ENCODE measurements around the gene CFDP1.
"Not testable (repeated sequence)": the region's sequence is repeated elsewhere in the genome, so short reads cannot be mapped to it uniquely, and the experiment has no call there.

Gene CFDP1

DNA sequence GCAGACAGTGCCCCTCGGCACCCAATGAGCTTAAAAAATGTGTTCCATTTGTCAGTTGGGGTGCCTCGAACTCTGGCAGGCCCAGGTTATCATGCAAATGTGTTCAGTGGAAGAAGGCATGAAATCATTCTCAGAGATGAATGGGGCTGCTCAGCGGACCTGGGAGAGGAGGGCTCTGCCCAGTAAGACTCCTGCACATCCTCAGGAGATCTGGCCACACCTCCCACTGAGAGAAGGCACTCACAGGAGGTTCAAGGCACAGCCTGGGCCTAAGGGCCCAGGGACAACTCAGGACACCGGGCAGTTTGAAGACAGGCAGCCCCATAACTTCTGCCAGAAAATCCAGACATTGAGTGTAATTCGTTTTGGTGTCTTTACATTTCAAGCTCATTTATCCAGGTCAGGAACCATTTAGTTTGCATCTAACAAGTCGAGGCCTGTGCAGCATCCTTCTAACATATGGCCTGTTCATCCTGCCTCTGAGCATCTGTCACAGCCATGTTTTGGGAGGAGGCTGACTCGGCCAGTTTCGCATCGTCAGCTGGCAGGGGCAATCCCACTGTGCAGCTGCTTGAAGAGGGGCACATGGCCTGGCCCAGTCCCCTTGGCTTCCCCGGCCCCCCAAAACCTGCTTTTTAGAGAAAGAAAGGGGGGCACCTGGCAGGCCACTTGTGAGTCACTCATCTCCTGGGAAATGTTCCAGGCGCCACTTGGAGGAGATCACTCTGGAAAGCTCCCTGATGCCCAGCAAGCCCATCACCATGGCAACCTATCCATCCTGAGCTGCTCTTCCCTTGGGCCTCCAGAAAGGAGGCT is 150.6 kb downstream of the CFDP1 start:
- H4K20me1 ChIP-seq (ENCODE audit: insufficient read depth, low read length, poor library complexity, severe bottlenecking): no peaks in the 10 kb centered on the region
- no peak overlapping the region for H3K4me2 ChIP-seq (ENCODE audit: low read depth, low read length, poor library complexity, severe bottlenecking)
- TF ChIP-seq EZH2phosphoT487 (IDR thresholded peaks at IDR 0.05; ENCODE audit: borderline replicate concordance): no peak
- TF ChIP-seq CTCF (conservative IDR thresholded peaks at IDR 0.05; ENCODE audit: low read length): no peak
- peaks cover 13% of the 10 kb centered on the region for H3K4me1 ChIP-seq (ENCODE audit: insufficient read depth, low read length, poor library complexity, severe bottlenecking)
- no peaks in the 10 kb centered on the region for H3F3A ChIP-seq (ENCODE audit: low read depth)
- H2AFZ ChIP-seq (ENCODE audit: low read length): no peak overlapping the region
- peaks cover 46% of the 10 kb centered on the region for H3K27me3 ChIP-seq (ENCODE audit: insufficient read depth, low read length, poor library complexity, severe bottlenecking)
- no peaks in the 10 kb centered on the region for H3K9me2 ChIP-seq (replicated peaks; ENCODE audit: low read depth, low read length)
- no peak overlapping the region for H3K4me3 ChIP-seq (ENCODE audit: low read length, poor library complexity, severe bottlenecking)
- no peaks in the 10 kb centered on the region for H3K79me2 ChIP-seq (ENCODE audit: insufficient read depth, low read length)
- no peak overlapping the region for H3K9ac ChIP-seq (ENCODE audit: low read depth, low read length, poor library complexity, severe bottlenecking)
- H3K9me3 ChIP-seq (ENCODE audit: insufficient read depth, low read depth, low read length): no peaks in the 10 kb centered on the region
- H3K36me3 ChIP-seq (ENCODE audit: insufficient read depth, low read length): no peaks in the 10 kb centered on the region

DNA sequence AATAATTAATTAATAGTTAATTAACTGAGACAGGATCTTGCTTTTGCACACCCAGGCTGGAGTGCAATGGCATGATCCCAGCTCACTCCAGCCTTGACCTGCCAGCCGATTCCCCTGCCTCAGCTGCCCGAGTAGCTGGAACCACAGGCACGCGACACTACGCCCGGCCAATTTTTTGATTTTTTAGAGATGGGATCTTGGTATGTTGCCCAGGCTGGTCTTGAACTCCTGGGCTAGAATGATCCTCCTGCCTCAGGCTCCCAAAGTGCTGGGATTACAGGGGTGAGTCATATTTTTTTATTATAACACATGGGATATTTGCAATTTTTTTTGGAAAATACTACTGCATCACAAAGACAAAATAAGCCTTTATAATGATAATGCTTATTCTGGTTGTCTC is 151.5 kb downstream of the CFDP1 start:
- Histone ChIP-seq H2AFZ (ENCODE audit: low read length) (no peak overlapping the region), H3K4me3 (ENCODE audit: low read length, poor library complexity, severe bottlenecking) (no peak overlapping the region), H3K4me2 (ENCODE audit: low read depth, low read length, poor library complexity, severe bottlenecking) (no peak overlapping the region), H3K27me3 (ENCODE audit: insufficient read depth, low read length, poor library complexity, severe bottlenecking) (peaks cover 46% of the 10 kb centered on the region), H3F3A (ENCODE audit: low read depth) (no peaks in the 10 kb centered on the region), H3K9me2 (replicated peaks; ENCODE audit: low read depth, low read length) (no peaks in the 10 kb centered on the region), H4K20me1 (ENCODE audit: insufficient read depth, low read length, poor library complexity, severe bottlenecking) (no peaks in the 10 kb centered on the region), H3K9me3 (ENCODE audit: insufficient read depth, low read depth, low read length) (no peaks in the 10 kb centered on the region), H3K36me3 (ENCODE audit: insufficient read depth, low read length) (no peaks in the 10 kb centered on the region), H3K9ac (ENCODE audit: low read depth, low read length, poor library complexity, severe bottlenecking) (no peak overlapping the region), H3K4me1 (ENCODE audit: insufficient read depth, low read length, poor library complexity, severe bottlenecking) (peaks cover 4% of the 10 kb centered on the region), H3K79me2 (ENCODE audit: insufficient read depth, low read length) (no peaks in the 10 kb centered on the region)
- TF ChIP-seq CTCF (conservative IDR thresholded peaks at IDR 0.05; ENCODE audit: low read length) (no peak), EZH2phosphoT487 (IDR thresholded peaks at IDR 0.05; ENCODE audit: borderline replicate concordance) (no peak)

GRCh38 chr16:75281009-75281408 is 152.3 kb downstream of the CFDP1 start:
- not testable (repeated sequence) for H3K9ac ChIP-seq (ENCODE audit: low read depth, low read length, poor library complexity, severe bottlenecking); H3K79me2 ChIP-seq (ENCODE audit: insufficient read depth, low read length); H4K20me1 ChIP-seq (ENCODE audit: insufficient read depth, low read length, poor library complexity, severe bottlenecking); H2AFZ ChIP-seq (ENCODE audit: low read length); H3K4me2 ChIP-seq (ENCODE audit: low read depth, low read length, poor library complexity, severe bottlenecking); H3K4me3 ChIP-seq (ENCODE audit: low read length, poor library complexity, severe bottlenecking); H3K4me1 ChIP-seq (ENCODE audit: insufficient read depth, low read length, poor library complexity, severe bottlenecking); H3K9me2 ChIP-seq (replicated peaks; ENCODE audit: low read depth, low read length); H3K9me3 ChIP-seq (ENCODE audit: insufficient read depth, low read depth, low read length); H3F3A ChIP-seq (ENCODE audit: low read depth); H3K36me3 ChIP-seq (ENCODE audit: insufficient read depth, low read length)
- H3K27me3 ChIP-seq (ENCODE audit: insufficient read depth, low read length, poor library complexity, severe bottlenecking): peaks cover 39% of the 10 kb centered on the region

DNA sequence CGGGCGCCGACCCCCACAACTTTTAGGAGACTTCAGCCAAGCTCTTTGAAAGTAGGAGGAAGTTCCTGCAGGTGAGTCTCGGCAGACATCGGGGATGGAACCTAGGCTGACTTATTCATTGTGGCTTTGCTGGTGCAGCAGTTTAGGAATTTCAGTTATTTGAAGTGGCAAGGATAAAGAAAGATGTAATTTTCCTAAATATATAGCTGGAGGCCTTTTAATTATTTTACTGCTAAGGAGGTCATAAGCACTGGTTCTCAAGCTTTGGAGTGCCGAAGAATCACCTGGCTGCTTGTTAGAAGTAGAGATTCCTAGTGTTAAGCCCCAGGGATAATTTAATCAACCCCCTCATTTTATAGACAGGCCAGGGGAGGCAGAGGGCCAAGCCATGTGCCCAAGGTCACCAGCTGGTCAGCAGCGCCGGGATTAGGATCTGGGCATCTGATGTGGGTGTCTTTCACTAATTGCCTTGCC is 152.9 kb downstream of the CFDP1 start:
- peaks cover 35% of the 10 kb centered on the region for H3K27me3 ChIP-seq (ENCODE audit: insufficient read depth, low read length, poor library complexity, severe bottlenecking)
- H2AFZ ChIP-seq (ENCODE audit: low read length): no peak overlapping the region
- no peaks in the 10 kb centered on the region for H3K4me1 ChIP-seq (ENCODE audit: insufficient read depth, low read length, poor library complexity, severe bottlenecking)
- H3F3A ChIP-seq (ENCODE audit: low read depth): no peaks in the 10 kb centered on the region
- H4K20me1 ChIP-seq (ENCODE audit: insufficient read depth, low read length, poor library complexity, severe bottlenecking): no peaks in the 10 kb centered on the region
- no peak overlapping the region for H3K4me3 ChIP-seq (ENCODE audit: low read length, poor library complexity, severe bottlenecking)
- no peaks in the 10 kb centered on the region for H3K9me2 ChIP-seq (replicated peaks; ENCODE audit: low read depth, low read length)
- H3K4me2 ChIP-seq (ENCODE audit: low read depth, low read length, poor library complexity, severe bottlenecking): no peak overlapping the region
- H3K79me2 ChIP-seq (ENCODE audit: insufficient read depth, low read length): no peaks in the 10 kb centered on the region
- TF ChIP-seq EZH2phosphoT487 (IDR thresholded peaks at IDR 0.05; ENCODE audit: borderline replicate concordance) (no peak), CTCF (conservative IDR thresholded peaks at IDR 0.05; ENCODE audit: low read length) (no peak)
- H3K9ac ChIP-seq (ENCODE audit: low read depth, low read length, poor library complexity, severe bottlenecking): no peak overlapping the region
- H3K36me3 ChIP-seq (ENCODE audit: insufficient read depth, low read length): no peaks in the 10 kb centered on the region
- H3K9me3 ChIP-seq (ENCODE audit: insufficient read depth, low read depth, low read length): no peaks in the 10 kb centered on the region

All from Loucy (cell line).